Measurements from ENCODE around the gene TKFC. TPM values are rescaled to one million over a fixed set of nuclear protein-coding genes. Genes with fewer than 3 reads are reported as not detected.

TKFC gene
- total and polyA plus RNA-seq, 4 donors = 18.9 to 82.0 (median 26.7) TPM

DNA sequence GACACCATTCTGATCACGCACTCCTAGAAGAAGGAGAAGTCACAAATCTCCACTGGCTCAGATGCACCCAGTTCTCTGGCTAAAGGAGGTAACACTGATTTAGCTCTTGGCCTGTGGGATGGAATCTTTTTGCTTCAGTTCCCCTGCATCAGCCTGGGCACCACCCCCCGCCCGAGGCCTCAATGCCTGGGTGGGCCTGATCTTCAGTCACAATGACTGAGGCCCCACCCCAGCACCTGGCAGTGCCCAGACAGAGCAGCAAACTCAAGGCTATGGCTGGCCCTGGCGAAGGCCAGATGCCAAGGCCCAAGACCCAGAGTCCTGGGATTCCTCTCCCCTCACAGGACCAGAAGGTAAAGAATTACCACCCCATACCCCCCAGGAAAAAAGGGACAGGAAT is 23.7 kb downstream of the TKFC start:
- intact Hi-C loops (cut with DNase I) = no loop called here
- 93 to 94% methylated on average over 4 of the region's 4 CpGs for WGBS, 2 donors
- Histone ChIP-seq H3K4me3 (ENCODE audit: low read length in 2 of 2) (no peak overlapping the region), H3K9me3 (ENCODE audit: control insufficient read depth, low read length) (no peaks in the 10 kb centered on the region), H3K4me1 (ENCODE audit: control insufficient read depth in 1 of 2, insufficient read depth in 2 of 2, low read length in 2 of 2) (no peaks in the 10 kb centered on the region), H3K27me3 (ENCODE audit: control insufficient read depth in 1 of 2, insufficient read depth in 2 of 2, low read length in 1 of 2) (no peaks in the 10 kb centered on the region), H3K27ac (ENCODE audit: low read depth in 1 of 2, low read length in 2 of 2) (no peak overlapping the region), H3K36me3 (ENCODE audit: control insufficient read depth in 1 of 2, insufficient read depth in 2 of 2, low read length in 1 of 2) (peaks cover 0 to 5% of the 10 kb centered on the region in 2 donors)
- DNase-seq = no peak
- ATAC-seq (ENCODE audit: low FRiP score) = no peak

DNA sequence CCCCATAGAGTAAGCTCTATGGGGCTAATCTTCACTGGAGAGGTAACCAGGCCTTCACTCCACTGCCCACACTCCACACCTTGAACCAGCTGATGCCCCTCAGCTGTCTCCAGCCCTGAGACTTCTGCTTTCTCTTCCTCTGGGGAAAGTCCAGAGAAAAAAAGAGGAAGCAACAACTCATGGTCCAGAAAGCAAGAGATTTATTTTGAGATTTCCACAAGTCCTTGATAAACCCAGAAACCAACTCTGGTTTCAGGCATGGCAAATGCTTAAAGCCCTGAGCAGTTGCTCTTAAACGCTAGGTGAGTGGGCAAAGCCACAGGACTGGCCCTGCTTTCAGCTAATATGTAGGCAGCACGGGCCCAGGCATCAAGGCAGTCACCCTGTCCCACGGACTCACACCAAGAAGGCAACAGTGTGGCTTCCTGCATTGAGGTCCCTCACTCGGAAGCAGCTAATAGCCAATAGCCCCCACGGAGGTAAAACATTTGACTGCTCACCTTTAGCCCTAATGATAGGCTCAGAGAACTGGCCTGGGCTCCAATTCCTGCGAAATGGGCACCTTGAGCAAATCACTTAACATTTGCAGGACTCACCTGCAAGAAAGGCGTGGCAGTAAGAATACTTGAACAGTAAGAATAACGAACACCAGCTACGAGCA is 24.3 kb downstream of the TKFC start:
- intact Hi-C loops (cut with DNase I) = no loop called here
- ATAC-seq (ENCODE audit: low FRiP score) (no peak), DNase-seq (no peak)
- 93% methylated on average over 9 of the region's 9 CpGs for WGBS, 2 donors
- H3K9me3 ChIP-seq (ENCODE audit: control insufficient read depth, low read length) = no peaks in the 10 kb centered on the region
- H3K27ac ChIP-seq (ENCODE audit: low read depth in 1 of 2, low read length in 2 of 2) = no peak overlapping the region
- H3K36me3 ChIP-seq (ENCODE audit: control insufficient read depth in 1 of 2, insufficient read depth in 2 of 2, low read length in 1 of 2) = peaks cover 0 to 3% of the 10 kb centered on the region in 2 donors
- no peaks in the 10 kb centered on the region for H3K27me3 ChIP-seq (ENCODE audit: control insufficient read depth in 1 of 2, insufficient read depth in 2 of 2, low read length in 1 of 2)
- H3K4me1 ChIP-seq (ENCODE audit: control insufficient read depth in 1 of 2, insufficient read depth in 2 of 2, low read length in 2 of 2) = no peaks in the 10 kb centered on the region
- H3K4me3 ChIP-seq (ENCODE audit: low read length in 2 of 2) = no peak overlapping the region

DNA sequence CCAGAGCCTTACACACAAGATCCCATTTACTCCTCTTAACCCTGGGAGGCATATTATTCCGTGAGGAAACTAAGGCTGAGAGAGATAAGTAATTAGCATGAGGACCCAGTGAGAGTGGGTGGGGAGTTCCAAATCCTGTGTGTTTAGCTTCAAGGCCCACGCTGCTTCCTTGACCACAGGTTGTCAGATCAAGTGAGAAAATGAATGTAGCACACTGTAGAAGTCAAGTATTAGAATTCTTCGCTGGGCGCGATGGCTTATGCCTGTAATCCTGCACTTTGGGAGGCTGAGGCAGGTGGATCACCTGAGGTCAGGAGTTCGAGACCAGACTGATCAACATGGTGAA is 24.8 kb downstream of the TKFC start:
- H3K9me3 ChIP-seq (ENCODE audit: control insufficient read depth, low read length) = no peaks in the 10 kb centered on the region
- intact Hi-C loops (cut with DNase I) = no loop called here
- no peak for DNase-seq
- ATAC-seq (ENCODE audit: low FRiP score) = no peak
- no peaks in the 10 kb centered on the region for H3K4me1 ChIP-seq (ENCODE audit: control insufficient read depth in 1 of 2, insufficient read depth in 2 of 2, low read length in 2 of 2)
- H3K36me3 ChIP-seq (ENCODE audit: control insufficient read depth in 1 of 2, insufficient read depth in 2 of 2, low read length in 1 of 2) = peaks cover 0 to 1% of the 10 kb centered on the region in 2 donors
- no peaks in the 10 kb centered on the region for H3K27me3 ChIP-seq (ENCODE audit: control insufficient read depth in 1 of 2, insufficient read depth in 2 of 2, low read length in 1 of 2)
- no peak overlapping the region for H3K27ac ChIP-seq (ENCODE audit: low read depth in 1 of 2, low read length in 2 of 2)
- 93 to 96% methylated on average over 6 of the region's 6 CpGs for WGBS, 2 donors
- no peak overlapping the region for H3K4me3 ChIP-seq (ENCODE audit: low read length in 2 of 2)

DNA sequence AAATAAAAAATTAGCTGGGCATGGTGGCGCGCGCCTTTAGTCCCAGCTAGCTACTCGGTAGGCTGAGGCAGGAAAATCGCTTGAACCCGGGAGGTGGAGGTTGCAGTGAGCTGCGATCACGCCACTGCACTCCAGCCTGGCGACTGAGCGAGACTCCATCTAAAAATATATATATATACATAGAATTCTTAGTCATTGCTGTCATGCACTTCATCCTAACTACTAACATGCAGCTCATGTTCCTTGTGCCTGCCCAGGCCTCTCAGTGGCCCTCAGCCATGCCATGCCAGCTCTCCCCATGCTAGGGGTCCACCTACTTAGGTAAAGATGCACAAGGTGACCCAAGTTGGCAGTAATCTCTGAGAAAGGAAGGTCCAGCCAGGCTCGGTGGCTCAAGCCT is 25.5 kb downstream of the TKFC start:
- no peak overlapping the region for H3K4me3 ChIP-seq (ENCODE audit: low read length in 2 of 2)
- DNase-seq (no peak), ATAC-seq (ENCODE audit: low FRiP score) (no peak)
- intact Hi-C loops (cut with DNase I) = no loop called here
- no peaks in the 10 kb centered on the region for H3K27me3 ChIP-seq (ENCODE audit: control insufficient read depth in 1 of 2, insufficient read depth in 2 of 2, low read length in 1 of 2)
- no peaks in the 10 kb centered on the region for H3K4me1 ChIP-seq (ENCODE audit: control insufficient read depth in 1 of 2, insufficient read depth in 2 of 2, low read length in 2 of 2)
- no peaks in the 10 kb centered on the region for H3K9me3 ChIP-seq (ENCODE audit: control insufficient read depth, low read length)
- no peak overlapping the region for H3K27ac ChIP-seq (ENCODE audit: low read depth in 1 of 2, low read length in 2 of 2)
- no peaks in the 10 kb centered on the region for H3K36me3 ChIP-seq (ENCODE audit: control insufficient read depth in 1 of 2, insufficient read depth in 2 of 2, low read length in 1 of 2)
- 94 to 97% methylated on average over 11 of the region's 11 CpGs for WGBS, 2 donors

DNA sequence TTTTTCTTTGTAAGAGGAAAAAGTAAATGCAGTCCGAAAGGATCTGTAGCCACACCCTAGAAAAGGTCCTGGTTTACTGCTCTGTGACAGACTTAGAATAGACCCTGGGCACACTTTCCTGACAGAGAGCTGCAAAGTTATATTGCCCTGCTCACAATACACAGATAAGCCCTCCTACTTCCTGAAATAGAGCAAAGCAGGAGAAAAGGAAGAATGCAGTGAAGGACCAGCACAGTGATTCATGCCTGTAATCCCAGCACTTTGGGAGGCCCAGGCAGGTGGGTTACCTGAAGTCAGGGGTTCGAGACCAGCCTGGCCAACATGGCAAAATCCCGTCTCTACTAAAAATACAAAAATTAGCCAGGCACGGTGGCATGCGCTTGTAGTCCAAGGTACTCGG is 26.5 kb downstream of the TKFC start:
- Histone ChIP-seq H3K27me3 (ENCODE audit: control insufficient read depth in 1 of 2, insufficient read depth in 2 of 2, low read length in 1 of 2) (no peaks in the 10 kb centered on the region), H3K9me3 (ENCODE audit: control insufficient read depth, low read length) (no peaks in the 10 kb centered on the region), H3K27ac (ENCODE audit: low read depth in 1 of 2, low read length in 2 of 2) (no peak overlapping the region), H3K36me3 (ENCODE audit: control insufficient read depth in 1 of 2, insufficient read depth in 2 of 2, low read length in 1 of 2) (peaks cover 0 to 4% of the 10 kb centered on the region in 2 donors), H3K4me3 (ENCODE audit: low read length in 2 of 2) (no peak overlapping the region), H3K4me1 (ENCODE audit: control insufficient read depth in 1 of 2, insufficient read depth in 2 of 2, low read length in 2 of 2) (no peaks in the 10 kb centered on the region)
- no peak for DNase-seq
- no peak for ATAC-seq (ENCODE audit: low FRiP score)
- intact Hi-C loops (cut with DNase I) = no loop called here
- WGBS, 2 donors = 85 to 91% methylated on average over 6 of the region's 6 CpGs

DNA sequence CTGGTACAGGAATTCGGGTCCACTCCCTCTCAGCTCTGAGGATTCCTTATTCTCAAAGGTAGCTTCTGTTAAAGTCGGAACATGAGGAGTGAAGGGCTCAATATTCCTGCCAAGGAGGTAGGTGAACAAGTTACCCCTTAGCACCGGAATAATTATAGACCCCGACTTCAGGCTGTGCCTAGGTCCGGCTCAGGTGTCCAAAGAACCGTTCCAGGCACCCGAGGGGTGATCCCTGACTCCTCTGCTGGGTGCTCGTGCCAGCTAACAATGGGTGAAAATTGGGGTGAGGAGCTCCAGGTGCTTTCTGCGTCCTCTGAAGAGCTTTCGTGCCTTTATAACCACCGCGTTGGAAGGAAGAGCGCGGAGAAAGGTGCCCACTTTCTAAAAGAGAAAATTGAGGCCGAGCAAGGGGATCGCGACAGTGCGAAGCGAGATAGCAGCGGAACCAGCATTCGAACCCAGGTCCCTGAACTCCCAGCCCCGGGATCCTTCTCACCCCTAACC is 28.3 kb downstream of the TKFC start:
- WGBS, 2 donors = 1 to 2% methylated on average over 22 of the region's 22 CpGs
- DNase-seq (no peak), ATAC-seq (ENCODE audit: low FRiP score) (no peak)
- peak overlapping the region in 1 of 2 donors; percentile 94 for H3K27ac ChIP-seq (ENCODE audit: low read depth in 1 of 2, low read length in 2 of 2)
- peak overlapping the region; percentile 48 to 69 for H3K4me3 ChIP-seq (ENCODE audit: low read length in 2 of 2)
- no peaks in the 10 kb centered on the region for H3K9me3 ChIP-seq (ENCODE audit: control insufficient read depth, low read length)
- intact Hi-C loops (cut with DNase I) = no loop called here
- H3K36me3 ChIP-seq (ENCODE audit: control insufficient read depth in 1 of 2, insufficient read depth in 2 of 2, low read length in 1 of 2) = peaks cover 0 to 8% of the 10 kb centered on the region in 2 donors
- H3K4me1 ChIP-seq (ENCODE audit: control insufficient read depth in 1 of 2, insufficient read depth in 2 of 2, low read length in 2 of 2) = no peaks in the 10 kb centered on the region
- no peaks in the 10 kb centered on the region for H3K27me3 ChIP-seq (ENCODE audit: control insufficient read depth in 1 of 2, insufficient read depth in 2 of 2, low read length in 1 of 2)

DNA sequence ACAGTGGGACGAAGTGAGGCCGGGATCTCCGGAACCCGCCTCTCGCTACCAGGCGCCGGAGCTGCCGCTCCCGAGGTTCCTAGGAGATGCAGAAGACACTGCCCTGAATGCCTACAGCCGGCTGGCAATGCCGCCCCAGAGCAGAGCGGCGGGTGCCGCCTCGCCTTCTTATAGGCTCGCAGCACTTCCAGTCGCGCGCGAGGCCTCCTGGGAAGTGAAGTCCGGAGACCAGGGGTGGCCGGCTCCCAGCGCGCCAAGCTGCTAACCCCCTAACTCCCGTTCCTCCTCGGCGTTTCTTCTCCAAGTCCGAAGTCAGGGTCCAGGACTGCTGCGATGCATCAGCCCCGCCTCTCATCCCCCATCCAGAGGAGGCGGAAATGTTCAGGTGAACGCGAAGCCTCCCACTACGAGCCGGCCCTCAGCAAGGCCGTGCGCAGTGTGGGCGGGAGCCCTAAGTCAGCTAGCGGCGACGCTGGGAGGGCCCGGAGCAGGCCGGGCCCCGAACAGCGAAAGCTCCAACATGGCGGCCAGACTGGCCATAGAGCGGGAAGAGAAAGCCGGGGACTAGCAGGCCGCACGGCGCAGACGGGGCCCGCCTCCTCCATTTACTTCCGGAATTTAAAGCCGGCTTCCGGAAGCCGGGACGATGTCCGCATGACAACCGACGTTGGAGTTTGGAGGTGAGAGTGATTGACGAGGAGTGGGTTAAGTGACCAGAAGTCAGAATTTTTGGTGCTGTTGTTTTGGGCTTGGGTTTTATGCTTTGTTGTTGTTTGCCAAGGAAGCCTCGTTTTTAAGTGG is 28.9 kb downstream of the TKFC start, which contains the start of the genes CYB561A3 and TMEM138:
Gene CYB561A3, minus strand, starts transcription at position 142 of the 801 bp plus-strand sequence. CDS start 5,169 bp downstream, outside the sequence.
Gene TMEM138, plus strand, starts transcription at position 634 of the 801 bp plus-strand sequence. CDS start 2,017 bp downstream, outside the sequence.
- intact Hi-C loops (cut with DNase I) = no loop called here
- peak within 1 kb of the TSS; percentile 48 to 95 for H3K4me3 ChIP-seq (ENCODE audit: low read length in 2 of 2)
- H3K4me1 ChIP-seq (ENCODE audit: control insufficient read depth in 1 of 2, insufficient read depth in 2 of 2, low read length in 2 of 2) = no peaks in the 10 kb centered on the region
- ATAC-seq (ENCODE audit: low FRiP score) (peak; percentile 97), DNase-seq (peak; percentile 96)
- H3K27me3 ChIP-seq (ENCODE audit: control insufficient read depth in 1 of 2, insufficient read depth in 2 of 2, low read length in 1 of 2) = no peaks in the 10 kb centered on the region
- peaks cover 2 to 9% of the 10 kb centered on the region in 2 donors for H3K36me3 ChIP-seq (ENCODE audit: control insufficient read depth in 1 of 2, insufficient read depth in 2 of 2, low read length in 1 of 2)
- H3K27ac ChIP-seq (ENCODE audit: low read depth in 1 of 2, low read length in 2 of 2) = peak within 1 kb of the TSS in 1 of 2 donors; percentile 94
- no peaks in the 10 kb centered on the region for H3K9me3 ChIP-seq (ENCODE audit: control insufficient read depth, low read length)
- 0 to 1% methylated on average over 63 of the region's 63 CpGs for WGBS, 2 donors

DNA sequence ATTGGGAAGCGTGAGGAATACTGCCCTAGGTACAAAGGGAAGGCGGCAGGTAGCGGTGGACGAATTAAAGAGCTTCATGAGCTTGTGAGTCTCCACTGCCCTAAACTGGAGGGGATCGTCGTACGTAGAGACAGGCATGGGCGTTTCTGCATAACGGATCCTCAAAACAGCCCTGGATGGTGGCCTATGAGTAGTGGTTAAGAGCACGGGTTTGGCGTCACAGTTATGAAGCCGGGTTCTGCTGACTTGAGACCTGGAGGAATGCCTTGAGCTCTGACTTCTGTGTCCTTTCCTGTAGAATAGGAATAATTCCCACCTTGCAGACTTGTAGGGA is 29.5 kb downstream of the TKFC start:
- peaks cover 6 to 13% of the 10 kb centered on the region in 2 donors for H3K36me3 ChIP-seq (ENCODE audit: control insufficient read depth in 1 of 2, insufficient read depth in 2 of 2, low read length in 1 of 2)
- H3K27ac ChIP-seq (ENCODE audit: low read depth in 1 of 2, low read length in 2 of 2) = peak overlapping the region in 1 of 2 donors; percentile 91
- DNase-seq (no peak), ATAC-seq (ENCODE audit: low FRiP score) (no peak)
- peak overlapping the region; percentile 48 to 95 for H3K4me3 ChIP-seq (ENCODE audit: low read length in 2 of 2)
- WGBS, 2 donors = 0 to 1% methylated on average over 12 of the region's 12 CpGs
- no peaks in the 10 kb centered on the region for H3K9me3 ChIP-seq (ENCODE audit: control insufficient read depth, low read length)
- no peaks in the 10 kb centered on the region for H3K27me3 ChIP-seq (ENCODE audit: control insufficient read depth in 1 of 2, insufficient read depth in 2 of 2, low read length in 1 of 2)
- H3K4me1 ChIP-seq (ENCODE audit: control insufficient read depth in 1 of 2, insufficient read depth in 2 of 2, low read length in 2 of 2) = no peaks in the 10 kb centered on the region
- intact Hi-C loops (cut with DNase I) = no loop called here
